Upper lobe of left lung (tissue), 4 donors: ENCODE measurements around the gene MAP7D3.

Experiments
- CTCF ChIP-seq, 6 experiments: fragments of 450-650 bp in 4 of 6; fragments of 200-600 bp in 2 of 6; sonication (generic) in 2 of 6; IDR thresholded peaks; one replicate each; pipeline ENCODE4 v1.5.1; 2016 to 2019; ENCODE audit warnings: antibody characterized with exemption in 6 of 6
- POLR2A ChIP-seq, 4 donors: fragments of 450-650 bp; IDR thresholded peaks; one replicate each; pipeline ENCODE4 v1.5.1; 2016 to 2017; ENCODE audit warnings: antibody characterized with exemption in 4 of 4, mild to moderate bottlenecking in 2 of 4

DNA sequence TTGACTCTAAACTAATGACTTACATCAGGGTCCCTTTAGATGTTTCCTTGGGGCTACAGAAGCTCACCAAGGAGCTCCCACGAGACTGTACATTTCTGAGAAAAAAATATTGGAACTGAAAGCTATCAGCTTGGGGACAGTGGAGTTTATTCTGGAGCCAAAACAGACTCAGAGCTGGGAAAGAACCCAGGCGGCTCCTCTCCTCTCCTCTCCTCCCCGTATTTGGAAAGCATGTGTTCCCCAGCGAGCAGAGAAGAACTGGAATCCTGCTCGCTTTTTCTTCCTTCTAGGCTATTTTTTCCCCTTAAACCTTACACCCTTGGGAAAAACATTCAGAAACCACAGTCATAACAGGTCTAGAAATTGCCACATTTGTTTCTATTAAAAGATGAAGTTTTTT lies 4.3 kb upstream of the MAP7D3 start:
- no peak for TF ChIP-seq CTCF (IDR thresholded peaks at IDR 0.05)
- no peak for TF ChIP-seq POLR2A (IDR thresholded peaks at IDR 0.05)
